GM21367 (cell line): Measurements from ENCODE around the gene LRIF1.
"Not testable (repeated sequence)": the region's sequence is repeated elsewhere in the genome, so short reads cannot be mapped to it uniquely, and the experiment has no call there.

Experiments used
- ATAC-seq: cut with Tn5 transposase; IDR thresholded peaks from one replicate; pipeline ENCODE4 v1.9.1; 2021; ENCODE audit not compliant: unreplicated experiment

The LRIF1 gene

GRCh38 chr1:110963691-110964454 lies at the start of gene LRIF1:
TSS of gene LRIF1 (minus strand) at chr1:110963922. CDS start at chr1:110963688, 234 bp downstream.
- ATAC-seq: peak; percentile 91

- ATAC-seq: no peak
Measured at GRCh38 chr1:111008031-111008430, 44.3 kb upstream of the LRIF1 start.

- no peak for ATAC-seq
Measured at GRCh38 chr1:111006556-111006955, 42.8 kb upstream of the LRIF1 start.

- ATAC-seq: not testable (repeated sequence)
Measured at GRCh38 chr1:110999607-111000006, 35.9 kb upstream of the LRIF1 start.

GRCh38 chr1:110992329-110992728 lies 28.6 kb upstream of the LRIF1 start:
- not testable (repeated sequence) for ATAC-seq

GRCh38 chr1:110991295-110991694 lies 27.6 kb upstream of the LRIF1 start:
- not testable (repeated sequence) for ATAC-seq

GRCh38 chr1:110990541-110990940 lies 26.8 kb upstream of the LRIF1 start:
- ATAC-seq: no peak

- no peak for ATAC-seq
Measured at GRCh38 chr1:110986407-110986891, 22.7 kb upstream of the LRIF1 start.

- no peak for ATAC-seq
Measured at GRCh38 chr1:110982320-110982719, 18.6 kb upstream of the LRIF1 start.

- ATAC-seq: no peak
Measured at GRCh38 chr1:110979154-110979553, 15.4 kb upstream of the LRIF1 start.

- no peak for ATAC-seq
Measured at GRCh38 chr1:110976089-110976488, 12.4 kb upstream of the LRIF1 start.

GRCh38 chr1:110975265-110975664 lies 11.5 kb upstream of the LRIF1 start:
- ATAC-seq: no peak

GRCh38 chr1:110967256-110967655 lies 3.5 kb upstream of the LRIF1 start:
- ATAC-seq: no peak

GRCh38 chr1:110964455-110964903 lies 757 bp upstream of the LRIF1 start:
- no peak for ATAC-seq

GRCh38 chr1:110962892-110963690 lies 631 bp downstream of the LRIF1 start:
- peak; percentile 27 for ATAC-seq

GRCh38 chr1:110961902-110962301 lies 1.8 kb downstream of the LRIF1 start:
- no peak for ATAC-seq

- no peak for ATAC-seq
Measured at GRCh38 chr1:110960777-110961420, 2.8 kb downstream of the LRIF1 start.

GRCh38 chr1:110957798-110958197 lies 5.9 kb downstream of the LRIF1 start:
- no peak for ATAC-seq

GRCh38 chr1:110956586-110956985 lies 7.1 kb downstream of the LRIF1 start:
- ATAC-seq: no peak

- no peak for ATAC-seq
Measured at GRCh38 chr1:110953031-110953430, 10.7 kb downstream of the LRIF1 start.

- no peak for ATAC-seq
Measured at GRCh38 chr1:110952031-110952430, 11.7 kb downstream of the LRIF1 start.
